Activated CD8-positive, alpha-beta memory T cell treated with anti-CD3 and anti-CD28 coated beads, Interleukin-2, amount 50 U/mL, for 1 hour (primary cell): Measurements from ENCODE around the gene IVD.

ENCODE experiments used
- DNase-seq: peaks from one replicate; pipeline ENCODE4 v3.0.0-alpha.2; 2020; ENCODE audit errors: extremely low read depth

The IVD gene

DNA sequence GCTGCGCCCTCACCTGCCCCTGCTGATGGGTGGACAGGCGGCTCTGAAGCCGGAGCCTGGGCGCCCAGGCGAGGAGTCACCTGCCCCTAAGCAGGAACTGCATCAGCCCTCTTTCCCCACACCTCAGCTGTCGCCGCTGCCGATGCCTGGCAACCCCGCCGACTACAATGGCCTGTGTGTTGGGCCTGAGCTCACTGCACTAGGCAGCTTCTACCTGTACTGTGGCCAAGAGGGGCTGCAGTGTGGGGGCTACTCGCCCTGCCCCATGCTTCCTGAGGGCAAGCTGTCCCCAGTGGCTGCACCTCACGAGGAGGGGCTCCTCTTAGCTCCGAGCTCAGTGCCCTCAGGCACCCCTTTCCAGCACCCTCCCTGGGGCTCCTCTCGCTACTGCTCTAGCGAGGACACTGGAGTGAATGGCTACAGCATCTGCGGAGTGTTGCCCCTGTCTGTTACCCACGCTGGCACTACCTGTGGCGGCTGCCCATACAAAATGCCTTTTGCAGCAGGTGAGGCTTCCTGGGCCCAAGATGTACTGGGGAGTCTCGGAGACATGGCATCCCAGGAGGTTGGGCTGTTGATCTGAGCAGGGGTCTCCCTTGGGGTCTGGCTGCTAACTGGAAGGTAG, 53.9 kb downstream of the IVD start:
- no peak for DNase-seq

GRCh38 chr15:40460404-40460803, 54.8 kb downstream of the IVD start:
- no peak for DNase-seq

- DNase-seq = no peak
These were observed 56.4 kb downstream of the IVD start for GRCh38 chr15:40461958-40462357.

DNA sequence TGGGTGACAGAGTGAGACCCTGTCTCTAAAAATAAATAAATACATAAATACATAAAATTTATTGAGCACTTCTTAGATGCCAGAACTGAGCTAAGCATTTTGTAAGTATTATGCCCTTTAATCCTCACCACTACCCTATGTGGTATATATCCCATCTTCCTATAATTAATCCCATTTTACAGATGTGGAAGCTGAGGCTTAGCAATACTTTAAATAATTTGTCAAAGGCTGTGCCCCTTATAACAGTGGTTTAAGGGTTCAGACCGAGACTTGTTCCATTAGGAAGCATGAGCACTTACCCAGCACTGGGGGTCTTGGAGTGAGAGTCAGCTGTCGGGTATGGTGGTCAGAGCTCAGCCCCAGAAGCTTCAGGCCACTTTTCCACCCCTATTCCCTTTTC, 57.7 kb downstream of the IVD start:
- no peak for DNase-seq

- no peak for DNase-seq
These were observed 58.4 kb downstream of the IVD start for GRCh38 chr15:40463886-40464545.

GRCh38 chr15:40464595-40465185, 59.1 kb downstream of the IVD start:
- DNase-seq = no peak

DNA sequence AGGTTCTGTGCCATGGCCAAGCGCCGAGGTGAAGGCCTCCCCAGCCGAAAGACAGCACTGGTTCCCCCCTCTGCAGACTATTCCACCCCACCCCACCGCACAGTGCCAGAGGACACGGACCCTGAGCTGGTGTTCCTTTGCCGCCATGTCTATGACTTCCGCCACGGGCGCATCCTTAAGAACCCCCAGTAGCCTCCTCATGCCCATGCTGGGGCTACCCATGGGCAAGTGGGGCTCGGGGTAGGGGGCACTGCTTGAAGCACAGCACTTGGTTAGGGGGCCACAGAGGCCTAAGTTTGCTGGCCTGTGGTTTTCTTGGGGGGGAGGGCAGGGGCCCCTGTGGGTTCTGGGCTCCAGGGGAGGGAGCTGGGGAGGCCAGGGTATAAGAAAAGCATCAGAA, 60.3 kb downstream of the IVD start:
- no peak for DNase-seq

DNA sequence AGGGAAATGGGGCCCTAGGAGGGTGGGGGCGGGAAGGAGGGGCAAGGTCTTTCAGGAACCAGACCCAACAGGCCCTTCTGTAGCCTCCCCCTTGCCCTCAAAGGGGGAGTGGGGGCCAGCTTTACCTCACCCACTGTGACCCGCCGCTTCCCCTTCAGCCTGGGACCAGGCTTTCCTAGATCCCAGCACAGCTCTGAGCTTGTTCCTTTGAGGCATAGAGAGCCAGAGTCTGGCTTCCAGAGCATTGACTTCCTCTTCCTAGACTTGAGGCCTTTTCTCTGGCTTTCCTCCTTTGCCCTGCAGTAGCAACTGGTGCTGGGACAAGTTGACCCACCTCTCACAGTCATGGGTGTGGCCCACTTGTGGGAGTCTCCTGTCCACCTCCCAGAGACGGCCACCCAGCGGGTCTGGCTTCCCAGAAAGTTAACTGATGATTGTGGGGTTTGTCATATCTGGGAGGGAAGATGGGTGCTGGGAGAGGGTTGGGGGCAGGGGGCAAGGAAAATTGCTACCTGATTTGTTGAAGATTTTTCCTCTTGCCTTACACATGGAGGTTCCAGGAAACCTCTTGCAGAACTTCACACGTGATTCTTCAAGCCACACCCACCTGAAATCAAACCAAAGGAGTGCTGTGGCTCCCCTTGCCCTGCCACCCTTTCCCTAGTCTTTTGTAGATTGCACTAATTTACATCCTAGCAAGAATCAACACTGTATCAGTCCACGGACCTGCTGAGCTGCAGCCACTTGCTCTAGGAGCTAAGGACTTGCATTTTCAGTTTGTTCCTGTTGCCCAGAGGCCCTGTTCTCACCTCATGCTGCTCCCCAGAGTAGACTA, 61.0 kb downstream of the IVD start:
- no peak for DNase-seq

- no peak for DNase-seq
These were observed 61.6 kb downstream of the IVD start for GRCh38 chr15:40467261-40467615.

DNA sequence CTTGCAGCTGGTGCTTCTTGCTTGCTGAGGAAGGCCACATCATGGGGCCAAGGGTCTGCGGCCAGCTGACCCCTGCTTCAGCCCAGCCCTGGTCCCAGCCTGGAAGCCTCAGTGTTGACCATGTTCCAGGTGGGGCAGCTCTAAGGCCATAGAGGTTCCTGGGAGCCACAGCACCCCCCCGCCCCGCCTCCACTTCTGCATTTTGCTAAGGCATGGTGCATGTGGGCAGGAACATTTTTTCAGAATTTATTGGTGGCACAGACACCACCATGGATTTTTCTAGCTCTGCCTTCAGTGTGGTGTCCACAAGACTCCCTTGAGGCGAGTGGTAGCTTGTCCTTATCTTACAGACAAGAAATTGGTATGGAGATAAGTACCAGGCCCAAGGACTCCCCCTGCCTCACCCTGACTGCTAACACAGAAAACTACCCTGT, 63.3 kb downstream of the IVD start:
- no peak for DNase-seq

DNA sequence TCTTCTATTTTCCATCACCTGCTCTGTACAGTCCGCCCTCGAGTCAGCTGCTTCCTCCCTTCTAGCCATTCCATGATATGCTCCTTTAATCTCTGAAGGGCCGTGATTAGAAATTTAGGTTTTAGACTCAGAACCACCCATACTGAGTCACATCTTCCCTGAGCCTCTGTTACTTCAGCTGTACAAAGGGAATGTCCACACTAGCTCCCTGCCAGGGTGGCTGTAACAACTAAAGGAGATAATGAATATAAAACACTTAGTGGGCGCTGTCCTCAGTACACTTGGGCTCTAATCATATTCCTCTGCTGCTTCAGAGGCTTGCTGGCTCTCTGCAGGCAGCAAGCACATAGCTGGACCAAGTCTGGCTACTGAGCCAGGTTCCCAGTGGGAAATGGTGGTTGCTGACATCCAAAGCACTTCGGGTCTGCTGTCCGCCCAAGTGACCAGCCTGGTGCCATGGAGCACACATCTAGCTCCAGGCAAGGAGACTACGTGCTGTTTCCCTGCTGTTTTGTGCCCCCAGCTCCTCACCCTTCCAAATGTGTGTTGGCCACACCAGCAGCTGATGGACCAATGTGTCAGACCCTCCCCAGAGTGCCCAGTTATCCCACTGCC, 64.3 kb downstream of the IVD start:
- DNase-seq = no peak

DNA sequence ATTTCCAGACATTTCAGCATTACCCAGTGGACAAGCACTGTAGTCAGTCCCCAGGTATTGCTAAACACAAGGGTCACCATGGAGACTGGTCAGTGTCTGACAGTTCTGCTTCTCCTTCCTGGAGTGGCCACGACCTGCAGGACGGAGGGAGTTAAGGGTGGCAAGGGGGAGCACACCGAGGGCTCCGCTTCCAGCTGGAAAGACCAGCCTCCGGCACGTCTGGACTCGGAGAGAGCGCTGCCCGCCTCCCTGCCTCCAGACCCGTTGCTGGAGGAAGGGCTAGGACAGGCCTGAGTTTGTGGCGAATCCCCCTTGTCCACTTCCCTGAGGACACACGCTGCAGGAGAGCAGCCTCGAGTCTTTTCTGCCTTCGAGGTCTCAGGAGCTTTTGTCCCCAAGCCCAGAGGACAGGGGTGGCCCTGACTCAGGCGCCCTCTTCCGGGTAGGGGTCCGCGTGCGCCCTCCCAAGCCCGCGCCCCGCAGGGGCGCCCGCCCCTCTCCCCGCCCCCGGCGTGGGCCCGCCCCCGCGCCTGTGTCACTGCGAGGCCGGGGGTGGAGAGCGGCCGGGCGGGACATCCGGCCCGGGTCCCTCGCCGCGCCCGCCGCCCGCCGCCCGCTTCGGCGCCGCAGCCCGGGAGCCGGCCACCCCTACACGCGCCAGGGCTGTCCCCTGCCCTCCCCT, 65.0 kb downstream of the IVD start, which contains the start of gene CHST14:
CHST14 (plus strand) TSS at position 562 of the 682 bp plus-strand sequence. CDS start 230 bp downstream, outside the sequence.
- no peak for DNase-seq
